PC-3 (cell line): ENCODE data around the gene KRTAP5-11.

Experiments
- EZH2phosphoT487 ChIP-seq: fragments of 300-600 bp; sonication (generic); IDR thresholded peaks from 2 replicates; pipeline ENCODE4 v1.6.1; 2018; ENCODE audit warnings: mild to moderate bottlenecking, antibody characterized with exemption, low read length, borderline replicate concordance
- TF ChIP-seq, protein P1 (sequence below): fragments of 300-600 bp; sonication (generic); conservative IDR thresholded peaks from 2 replicates; pipeline ENCODE4 v1.5.1; 2017; ENCODE audit warnings: antibody characterized with exemption, low read depth, mild to moderate bottlenecking, low read length

DNA sequence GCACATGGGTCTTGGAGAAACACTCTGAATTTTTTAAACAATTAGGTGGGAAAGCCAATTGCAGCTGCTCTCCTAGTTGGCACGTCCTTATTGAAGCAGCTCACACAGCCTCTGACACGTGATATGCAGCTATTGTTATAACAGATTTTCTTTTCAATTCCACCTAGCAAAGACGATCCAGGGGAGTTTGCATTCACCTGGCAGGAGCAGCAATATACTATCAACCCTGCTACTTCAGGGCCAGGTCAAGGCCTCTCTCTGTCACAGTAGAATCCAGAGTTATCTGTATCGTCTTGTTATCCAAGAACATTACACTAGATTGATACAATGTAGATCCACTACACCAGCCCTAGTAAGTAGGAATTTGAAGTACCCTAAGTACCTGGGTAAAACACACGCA is 8.3 kb downstream of the KRTAP5-11 start:
- TF ChIP-seq, protein P1, sequence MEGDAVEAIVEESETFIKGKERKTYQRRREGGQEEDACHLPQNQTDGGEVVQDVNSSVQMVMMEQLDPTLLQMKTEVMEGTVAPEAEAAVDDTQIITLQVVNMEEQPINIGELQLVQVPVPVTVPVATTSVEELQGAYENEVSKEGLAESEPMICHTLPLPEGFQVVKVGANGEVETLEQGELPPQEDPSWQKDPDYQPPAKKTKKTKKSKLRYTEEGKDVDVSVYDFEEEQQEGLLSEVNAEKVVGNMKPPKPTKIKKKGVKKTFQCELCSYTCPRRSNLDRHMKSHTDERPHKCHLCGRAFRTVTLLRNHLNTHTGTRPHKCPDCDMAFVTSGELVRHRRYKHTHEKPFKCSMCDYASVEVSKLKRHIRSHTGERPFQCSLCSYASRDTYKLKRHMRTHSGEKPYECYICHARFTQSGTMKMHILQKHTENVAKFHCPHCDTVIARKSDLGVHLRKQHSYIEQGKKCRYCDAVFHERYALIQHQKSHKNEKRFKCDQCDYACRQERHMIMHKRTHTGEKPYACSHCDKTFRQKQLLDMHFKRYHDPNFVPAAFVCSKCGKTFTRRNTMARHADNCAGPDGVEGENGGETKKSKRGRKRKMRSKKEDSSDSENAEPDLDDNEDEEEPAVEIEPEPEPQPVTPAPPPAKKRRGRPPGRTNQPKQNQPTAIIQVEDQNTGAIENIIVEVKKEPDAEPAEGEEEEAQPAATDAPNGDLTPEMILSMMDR = no peak
- no peak for TF ChIP-seq EZH2phosphoT487
